ENCODE results near the gene SMARCD1.

The SMARCD1 gene

DNA sequence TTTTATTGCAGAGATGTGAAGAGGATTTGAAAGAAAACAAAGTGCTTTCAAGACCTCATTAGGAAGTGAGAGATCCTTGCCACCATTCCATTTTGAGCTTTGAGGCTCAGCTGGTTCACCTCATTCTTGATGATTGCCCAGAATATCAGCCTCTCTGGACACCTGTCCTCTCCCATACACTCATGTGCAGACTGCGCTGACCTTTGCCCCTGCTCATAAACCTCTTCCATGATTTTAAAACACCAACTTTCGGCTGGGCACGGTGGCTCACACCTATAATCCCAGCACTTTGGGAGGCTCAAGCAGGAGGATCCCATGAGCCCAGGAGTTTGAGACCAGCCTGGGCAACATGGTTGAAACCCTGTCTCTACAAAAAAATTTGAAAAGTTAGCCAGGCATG lies 35.8 kb downstream of the SMARCD1 start:
- Histone ChIP-seq H3K27ac (replicated peaks) (no peak overlapping the region), H3K4me3 (replicated peaks; ENCODE audit: insufficient read depth, low read length) (no peak overlapping the region), H3K27me3 (ENCODE audit: insufficient read depth, poor library complexity, severe bottlenecking) (no peaks in the 10 kb centered on the region)
- no peak for DNase-seq (ENCODE audit: low read depth in 1 of 2, low spot score in 1 of 2)
- TF ChIP-seq CTCF (IDR thresholded peaks at IDR 0.05; ENCODE audit: insufficient read depth, low read length) (no peak), SPI1 (IDR thresholded peaks at IDR 0.05; ENCODE audit: borderline replicate concordance, low read depth) (no peak), POLR2AphosphoS5 (IDR thresholded peaks at IDR 0.05; ENCODE audit: low read depth) (no peak), GABPA (IDR thresholded peaks at IDR 0.05; ENCODE audit: low read depth) (no peak)

DNA sequence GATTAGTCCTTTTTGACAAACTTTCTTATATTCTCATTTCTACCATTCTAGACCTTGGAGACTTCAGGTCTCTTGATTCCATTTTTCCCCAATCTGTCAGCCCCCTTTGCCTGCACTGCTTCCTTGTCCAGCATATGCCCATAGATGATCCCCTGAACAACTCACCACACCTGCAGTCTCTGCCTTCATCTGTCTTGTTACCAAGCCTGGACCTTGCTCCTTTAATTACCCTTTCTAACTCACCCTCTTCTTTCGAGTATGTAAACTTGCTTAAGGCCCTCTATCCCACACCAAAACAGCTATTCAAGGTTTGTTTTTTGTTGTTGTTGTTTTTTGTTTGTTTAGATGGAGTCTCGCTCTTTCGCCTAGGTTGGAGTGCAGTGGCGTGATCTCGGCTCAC lies 36.5 kb downstream of the SMARCD1 start:
- Histone ChIP-seq H3K27me3 (ENCODE audit: insufficient read depth, poor library complexity, severe bottlenecking) (no peaks in the 10 kb centered on the region), H3K27ac (replicated peaks) (no peak overlapping the region), H3K4me3 (replicated peaks; ENCODE audit: insufficient read depth, low read length) (no peak overlapping the region)
- DNase-seq (ENCODE audit: low read depth in 1 of 2, low spot score in 1 of 2): no peak
- TF ChIP-seq, protein P1, sequence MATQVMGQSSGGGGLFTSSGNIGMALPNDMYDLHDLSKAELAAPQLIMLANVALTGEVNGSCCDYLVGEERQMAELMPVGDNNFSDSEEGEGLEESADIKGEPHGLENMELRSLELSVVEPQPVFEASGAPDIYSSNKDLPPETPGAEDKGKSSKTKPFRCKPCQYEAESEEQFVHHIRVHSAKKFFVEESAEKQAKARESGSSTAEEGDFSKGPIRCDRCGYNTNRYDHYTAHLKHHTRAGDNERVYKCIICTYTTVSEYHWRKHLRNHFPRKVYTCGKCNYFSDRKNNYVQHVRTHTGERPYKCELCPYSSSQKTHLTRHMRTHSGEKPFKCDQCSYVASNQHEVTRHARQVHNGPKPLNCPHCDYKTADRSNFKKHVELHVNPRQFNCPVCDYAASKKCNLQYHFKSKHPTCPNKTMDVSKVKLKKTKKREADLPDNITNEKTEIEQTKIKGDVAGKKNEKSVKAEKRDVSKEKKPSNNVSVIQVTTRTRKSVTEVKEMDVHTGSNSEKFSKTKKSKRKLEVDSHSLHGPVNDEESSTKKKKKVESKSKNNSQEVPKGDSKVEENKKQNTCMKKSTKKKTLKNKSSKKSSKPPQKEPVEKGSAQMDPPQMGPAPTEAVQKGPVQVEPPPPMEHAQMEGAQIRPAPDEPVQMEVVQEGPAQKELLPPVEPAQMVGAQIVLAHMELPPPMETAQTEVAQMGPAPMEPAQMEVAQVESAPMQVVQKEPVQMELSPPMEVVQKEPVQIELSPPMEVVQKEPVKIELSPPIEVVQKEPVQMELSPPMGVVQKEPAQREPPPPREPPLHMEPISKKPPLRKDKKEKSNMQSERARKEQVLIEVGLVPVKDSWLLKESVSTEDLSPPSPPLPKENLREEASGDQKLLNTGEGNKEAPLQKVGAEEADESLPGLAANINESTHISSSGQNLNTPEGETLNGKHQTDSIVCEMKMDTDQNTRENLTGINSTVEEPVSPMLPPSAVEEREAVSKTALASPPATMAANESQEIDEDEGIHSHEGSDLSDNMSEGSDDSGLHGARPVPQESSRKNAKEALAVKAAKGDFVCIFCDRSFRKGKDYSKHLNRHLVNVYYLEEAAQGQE (IDR thresholded peaks at IDR 0.05; ENCODE audit: insufficient replicate concordance, low read depth): no peak
- TF ChIP-seq GABPA (IDR thresholded peaks at IDR 0.05; ENCODE audit: low read depth): no peak
- no peak for TF ChIP-seq POLR2AphosphoS5 (IDR thresholded peaks at IDR 0.05; ENCODE audit: low read depth)
- no peak for TF ChIP-seq CTCF (IDR thresholded peaks at IDR 0.05; ENCODE audit: insufficient read depth, low read length)
- TF ChIP-seq SPI1 (IDR thresholded peaks at IDR 0.05; ENCODE audit: borderline replicate concordance, low read depth): no peak

- TF ChIP-seq CTCF (IDR thresholded peaks at IDR 0.05; ENCODE audit: insufficient read depth, low read length) (no peak), GABPA (IDR thresholded peaks at IDR 0.05; ENCODE audit: low read depth) (no peak), POLR2AphosphoS5 (IDR thresholded peaks at IDR 0.05; ENCODE audit: low read depth) (no peak)
- no peak overlapping the region for H3K27ac ChIP-seq (replicated peaks)
- H3K27me3 ChIP-seq (ENCODE audit: insufficient read depth, poor library complexity, severe bottlenecking): no peaks in the 10 kb centered on the region
- H3K4me3 ChIP-seq (replicated peaks; ENCODE audit: insufficient read depth, low read length): no peak overlapping the region
- DNase-seq (ENCODE audit: low read depth in 1 of 2, low spot score in 1 of 2): no peak
Observed at GRCh38 chr12:50123203-50123602, 38.1 kb downstream of the SMARCD1 start.

GRCh38 chr12:50127546-50127945 lies 42.4 kb downstream of the SMARCD1 start:
- DNase-seq (ENCODE audit: low read depth in 1 of 2, low spot score in 1 of 2): no peak
- Histone ChIP-seq H3K27ac (replicated peaks) (no peak overlapping the region), H3K27me3 (ENCODE audit: insufficient read depth, poor library complexity, severe bottlenecking) (no peaks in the 10 kb centered on the region), H3K4me3 (replicated peaks; ENCODE audit: insufficient read depth, low read length) (no peak overlapping the region)
- TF ChIP-seq POLR2AphosphoS5 (IDR thresholded peaks at IDR 0.05; ENCODE audit: low read depth): peak; percentile 9; the same call in 1 of the 2 replicates
- TF ChIP-seq, protein P1 (IDR thresholded peaks at IDR 0.05; ENCODE audit: insufficient replicate concordance, low read depth): no peak

Measured in HL-60 (cell line).